HEK293 (cell line): ENCODE results near the gene VCPKMT.

Experiments used
- CTCF ChIP-seq: fragments of 450-650 bp; formaldehyde crosslinking; IDR thresholded peaks from 2 replicates; pipeline ENCODE4 v1.5.1; 2016; ENCODE audit warnings: missing biosample characterization, missing genetic modification characterization
- KLF9 ChIP-seq: fragments of 450-650 bp; formaldehyde crosslinking; IDR thresholded peaks from 2 replicates; pipeline ENCODE4 v1.5.1; 2016; ENCODE audit warnings: missing biosample characterization, missing genetic modification characterization, low read depth
- SP2 ChIP-seq: fragments of 450-650 bp; formaldehyde crosslinking; IDR thresholded peaks from 2 replicates; pipeline ENCODE4 v1.5.1; 2016; ENCODE audit warnings: missing biosample characterization, missing genetic modification characterization
- ZFP41 ChIP-seq: fragments of 450-650 bp; formaldehyde crosslinking; IDR thresholded peaks from 2 replicates; pipeline ENCODE4 v1.5.1; 2016; ENCODE audit warnings: missing biosample characterization, missing genetic modification characterization, borderline replicate concordance
- ZNF121 ChIP-seq: fragments of 450-650 bp; formaldehyde crosslinking; IDR thresholded peaks from 2 replicates; pipeline ENCODE4 v1.5.1; 2016; ENCODE audit warnings: missing biosample characterization, missing genetic modification characterization
- ZNF140 ChIP-seq: fragments of 450-650 bp; formaldehyde crosslinking; IDR thresholded peaks from 2 replicates; pipeline ENCODE4 v1.5.1; 2016; ENCODE audit warnings: missing biosample characterization, missing genetic modification characterization
- ZNF18 ChIP-seq: fragments of 450-650 bp; formaldehyde crosslinking; IDR thresholded peaks from 2 replicates; pipeline ENCODE4 v1.5.1; 2016; ENCODE audit warnings: missing biosample characterization, missing genetic modification characterization
- ZNF510 ChIP-seq: fragments of 450-650 bp; formaldehyde crosslinking; IDR thresholded peaks from 2 replicates; pipeline ENCODE4 v1.5.1; 2018; ENCODE audit warnings: mild to moderate bottlenecking, missing genetic modification characterization, missing biosample characterization; ENCODE audit not compliant: insufficient replicate concordance
- ZNF785 ChIP-seq: fragments of 450-650 bp; formaldehyde crosslinking; IDR thresholded peaks from 2 replicates; pipeline ENCODE4 v1.5.1; 2016; ENCODE audit warnings: missing biosample characterization, missing genetic modification characterization

GRCh38 chr14:50139192-50139591, 22.8 kb upstream of the VCPKMT start:
- TF ChIP-seq KLF9 (tag by site-specific recombination), result no peak
- no peak for TF ChIP-seq CTCF (tag by site-specific recombination)
- TF ChIP-seq ZNF785 (tag by site-specific recombination), result no peak
- TF ChIP-seq ZNF510 (tag by site-specific recombination), result no peak
- TF ChIP-seq ZNF140 (tag by site-specific recombination), result no peak
- TF ChIP-seq SP2 (tag by site-specific recombination), result no peak
- TF ChIP-seq ZNF18, result no peak
- no peak for TF ChIP-seq ZFP41
- no peak for TF ChIP-seq ZNF121
